Stomach (tissue), 4 donors: Measurements from ENCODE around the gene GMDS.

ENCODE experiments used
- EP300 ChIP-seq: sonication (generic); formaldehyde crosslinking; IDR thresholded peaks from one replicate; pipeline ENCODE4 v1.6.1; 2017; ENCODE audit warnings: antibody characterized with exemption
- TF ChIP-seq, protein P1 (sequence below), 7 experiments: fragments of 450-650 bp in 4 of 7; fragments of 200-600 bp in 3 of 7; sonication (generic) in 3 of 7; IDR thresholded peaks; one replicate each; pipeline ENCODE4 v1.5.1; 2016 to 2019; ENCODE audit warnings: antibody characterized with exemption in 7 of 7, control low read depth in 2 of 7, mild to moderate bottlenecking in 1 of 7

DNA sequence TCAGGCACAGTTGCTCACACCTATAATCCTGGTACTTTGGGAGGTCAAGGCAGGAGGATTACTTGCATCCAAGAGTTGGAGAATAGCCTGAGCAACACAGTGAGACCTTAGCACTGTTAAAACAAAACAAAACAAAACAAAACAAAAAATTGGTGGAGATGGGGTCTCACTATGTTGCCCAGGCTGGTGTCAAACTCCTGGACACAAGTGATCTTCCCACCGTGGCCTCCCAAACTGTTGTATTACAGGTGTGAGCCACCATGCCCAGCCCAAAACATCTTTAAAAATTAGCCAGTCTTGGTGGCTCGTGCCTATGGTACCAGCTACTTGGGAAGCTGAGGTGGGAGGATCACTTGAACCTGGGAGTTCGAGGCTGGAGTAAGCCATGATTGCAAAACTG is 120.2 kb downstream of the GMDS start:
- TF ChIP-seq, protein P1, sequence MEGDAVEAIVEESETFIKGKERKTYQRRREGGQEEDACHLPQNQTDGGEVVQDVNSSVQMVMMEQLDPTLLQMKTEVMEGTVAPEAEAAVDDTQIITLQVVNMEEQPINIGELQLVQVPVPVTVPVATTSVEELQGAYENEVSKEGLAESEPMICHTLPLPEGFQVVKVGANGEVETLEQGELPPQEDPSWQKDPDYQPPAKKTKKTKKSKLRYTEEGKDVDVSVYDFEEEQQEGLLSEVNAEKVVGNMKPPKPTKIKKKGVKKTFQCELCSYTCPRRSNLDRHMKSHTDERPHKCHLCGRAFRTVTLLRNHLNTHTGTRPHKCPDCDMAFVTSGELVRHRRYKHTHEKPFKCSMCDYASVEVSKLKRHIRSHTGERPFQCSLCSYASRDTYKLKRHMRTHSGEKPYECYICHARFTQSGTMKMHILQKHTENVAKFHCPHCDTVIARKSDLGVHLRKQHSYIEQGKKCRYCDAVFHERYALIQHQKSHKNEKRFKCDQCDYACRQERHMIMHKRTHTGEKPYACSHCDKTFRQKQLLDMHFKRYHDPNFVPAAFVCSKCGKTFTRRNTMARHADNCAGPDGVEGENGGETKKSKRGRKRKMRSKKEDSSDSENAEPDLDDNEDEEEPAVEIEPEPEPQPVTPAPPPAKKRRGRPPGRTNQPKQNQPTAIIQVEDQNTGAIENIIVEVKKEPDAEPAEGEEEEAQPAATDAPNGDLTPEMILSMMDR (IDR thresholded peaks at IDR 0.05), result no peak
- no peak for TF ChIP-seq EP300
